Measurements from ENCODE around the gene LINS1.

- TF ChIP-seq, protein P1, sequence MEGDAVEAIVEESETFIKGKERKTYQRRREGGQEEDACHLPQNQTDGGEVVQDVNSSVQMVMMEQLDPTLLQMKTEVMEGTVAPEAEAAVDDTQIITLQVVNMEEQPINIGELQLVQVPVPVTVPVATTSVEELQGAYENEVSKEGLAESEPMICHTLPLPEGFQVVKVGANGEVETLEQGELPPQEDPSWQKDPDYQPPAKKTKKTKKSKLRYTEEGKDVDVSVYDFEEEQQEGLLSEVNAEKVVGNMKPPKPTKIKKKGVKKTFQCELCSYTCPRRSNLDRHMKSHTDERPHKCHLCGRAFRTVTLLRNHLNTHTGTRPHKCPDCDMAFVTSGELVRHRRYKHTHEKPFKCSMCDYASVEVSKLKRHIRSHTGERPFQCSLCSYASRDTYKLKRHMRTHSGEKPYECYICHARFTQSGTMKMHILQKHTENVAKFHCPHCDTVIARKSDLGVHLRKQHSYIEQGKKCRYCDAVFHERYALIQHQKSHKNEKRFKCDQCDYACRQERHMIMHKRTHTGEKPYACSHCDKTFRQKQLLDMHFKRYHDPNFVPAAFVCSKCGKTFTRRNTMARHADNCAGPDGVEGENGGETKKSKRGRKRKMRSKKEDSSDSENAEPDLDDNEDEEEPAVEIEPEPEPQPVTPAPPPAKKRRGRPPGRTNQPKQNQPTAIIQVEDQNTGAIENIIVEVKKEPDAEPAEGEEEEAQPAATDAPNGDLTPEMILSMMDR (IDR thresholded peaks at IDR 0.05), result no peak
- no peak for TF ChIP-seq POLR2A (IDR thresholded peaks at IDR 0.05)
- peak in 1 of 2 donors; percentile 82 for TF ChIP-seq POLR2AphosphoS5 (IDR thresholded peaks at IDR 0.05; ENCODE audit: insufficient read depth in 1 of 2, low read depth in 1 of 2)
Observed at GRCh38 chr15:100559330-100559729, 42.7 kb downstream of the LINS1 start.
